HG03066 (cell line): ENCODE measurements around the gene MYBPC1.

Experiments used
- ATAC-seq: cut with Tn5 transposase; IDR thresholded peaks from one replicate; pipeline ENCODE4 v1.9.1; 2021; ENCODE audit warnings: low read depth; ENCODE audit not compliant: unreplicated experiment

The MYBPC1 gene

DNA sequence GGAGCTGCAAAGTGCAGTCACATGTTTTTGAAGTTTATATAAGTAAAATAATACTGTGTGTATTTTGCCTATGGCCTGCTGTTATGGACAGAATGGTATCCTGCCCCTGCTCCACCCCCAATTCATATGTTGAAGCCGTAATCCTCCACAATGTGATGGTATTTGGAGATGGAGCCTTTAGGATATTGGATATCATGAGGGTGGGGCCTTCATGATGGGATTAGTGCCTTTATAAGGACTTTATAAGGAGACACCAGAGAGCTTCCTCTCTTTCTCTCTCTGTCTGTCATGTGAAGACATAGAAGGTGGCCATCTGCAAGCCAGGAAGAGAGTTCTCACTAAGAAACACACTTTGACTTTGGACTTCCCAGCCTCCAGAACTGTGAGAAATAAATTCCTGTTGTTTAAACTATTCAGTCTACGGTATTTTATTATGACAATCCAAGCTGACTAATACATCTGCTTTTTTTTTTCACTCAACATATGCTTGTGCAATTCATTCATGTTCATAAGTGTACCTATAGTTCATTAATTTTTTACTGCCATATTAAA is 99.6 kb downstream of the MYBPC1 start:
- ATAC-seq: no peak

DNA sequence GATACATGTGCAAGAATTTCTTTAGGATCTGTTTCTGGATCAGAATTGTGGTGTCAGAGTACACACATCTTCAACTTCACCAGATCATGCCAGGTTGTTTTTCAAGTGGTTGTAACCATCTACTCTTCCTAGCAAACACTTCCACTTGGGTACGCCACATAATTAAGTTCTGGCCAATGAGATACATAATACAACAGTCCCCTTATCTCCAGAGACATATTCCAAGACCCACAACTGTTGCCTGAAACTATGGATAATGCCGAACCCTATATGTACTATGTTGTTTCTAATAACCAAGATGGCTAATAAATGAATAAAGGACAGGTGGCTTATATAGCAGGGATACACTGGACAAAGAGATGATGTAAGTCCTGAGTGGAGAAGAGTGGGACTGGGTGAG is 100.2 kb downstream of the MYBPC1 start:
- no peak for ATAC-seq

DNA sequence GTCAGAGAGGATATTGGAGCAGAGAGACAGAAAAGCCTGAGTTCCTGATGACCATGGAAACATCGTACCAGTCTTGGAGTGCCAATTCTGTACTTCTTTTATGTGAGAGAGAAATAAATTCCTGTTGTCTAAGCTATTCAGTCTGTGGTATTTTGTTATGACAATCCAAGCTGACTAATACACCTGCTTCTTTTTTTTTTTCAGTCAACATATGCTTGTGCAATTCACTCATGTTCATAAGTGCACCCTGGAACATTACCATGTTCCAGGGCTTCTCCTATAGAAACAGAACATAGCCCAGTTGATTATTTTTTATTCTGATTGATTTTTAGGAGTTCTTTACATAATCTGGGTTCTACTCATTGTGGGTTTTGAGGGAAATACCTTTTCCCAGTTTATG is 100.9 kb downstream of the MYBPC1 start:
- ATAC-seq: no peak

DNA sequence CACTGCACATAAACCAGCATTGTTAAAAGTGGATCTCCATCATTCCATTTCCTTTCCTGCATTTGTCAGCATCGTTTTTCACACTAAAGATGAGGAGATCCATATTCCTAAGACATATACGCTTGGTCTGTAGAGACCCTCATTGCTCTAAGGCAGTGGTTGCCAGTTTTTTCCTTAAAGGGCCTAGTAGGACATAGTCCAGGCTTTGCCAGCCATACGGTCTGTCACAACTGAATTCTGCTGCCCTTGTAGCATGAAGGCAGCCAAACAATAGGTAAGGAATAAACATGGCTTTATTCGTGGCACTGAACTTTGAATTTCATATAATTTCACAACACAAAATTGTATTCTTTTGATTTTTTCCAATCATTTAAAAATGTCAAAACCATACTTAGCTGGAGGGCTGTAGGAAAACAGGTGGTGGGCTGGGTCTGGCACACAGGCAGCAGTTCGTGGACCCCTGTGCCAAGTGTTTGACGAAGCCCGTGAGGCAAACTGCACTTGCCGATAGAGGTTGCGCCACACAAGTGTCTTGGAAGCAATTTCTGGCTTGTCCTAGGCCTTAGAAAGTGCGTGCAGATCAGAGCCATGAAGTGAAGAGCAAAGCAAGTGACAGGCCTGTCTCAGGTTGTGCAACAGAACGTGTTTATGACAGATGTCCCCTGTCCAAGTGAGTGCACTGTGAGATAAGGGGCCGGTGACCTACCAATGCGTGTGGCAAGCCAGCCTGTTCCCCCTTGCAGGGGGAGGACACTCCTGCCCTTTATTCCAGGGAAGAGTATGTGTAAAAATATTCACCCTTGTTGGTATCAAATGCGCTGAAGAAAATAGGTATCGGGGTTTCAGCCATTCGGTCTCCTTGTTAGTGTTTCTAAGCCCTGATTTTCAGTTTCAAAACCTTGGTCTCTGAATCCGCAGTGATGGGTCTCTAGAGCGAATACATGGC is 101.8 kb downstream of the MYBPC1 start:
- peak; percentile 36 for ATAC-seq

DNA sequence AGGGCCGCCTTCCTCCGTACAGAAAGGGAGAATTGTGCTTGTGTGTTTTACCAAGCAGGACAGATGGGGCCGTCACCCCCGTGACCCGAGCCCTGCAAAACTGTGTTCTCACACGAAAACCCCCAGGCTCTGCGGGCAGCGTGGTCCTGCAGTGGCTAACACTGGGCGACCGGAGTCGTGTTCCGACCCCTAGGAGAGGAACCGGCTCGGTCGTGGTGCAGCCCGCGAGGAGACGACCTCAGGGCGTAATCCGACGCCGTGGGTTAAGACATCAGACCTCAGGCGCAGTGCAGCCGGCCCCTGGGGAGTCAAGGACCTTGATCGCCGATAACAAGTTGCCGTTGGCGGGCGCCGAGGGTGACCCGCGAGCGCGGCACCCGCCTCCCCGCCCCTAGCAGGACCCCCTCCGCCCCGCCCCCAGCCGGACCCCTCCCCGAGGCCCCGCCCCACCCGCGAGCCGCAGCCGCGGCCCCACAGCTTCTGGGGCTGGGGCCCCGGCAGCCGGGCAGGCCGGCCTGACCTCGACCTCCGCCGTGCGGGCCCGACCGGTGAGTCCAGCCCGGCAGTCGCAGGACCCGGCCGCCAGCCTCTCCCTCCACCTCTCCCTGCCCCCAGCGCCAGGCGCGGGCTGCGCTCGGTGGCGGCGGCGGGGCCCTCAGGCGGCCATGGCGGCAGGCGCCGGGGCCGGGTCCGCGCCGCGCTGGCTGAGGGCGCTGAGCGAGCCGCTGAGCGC is 102.6 kb downstream of the MYBPC1 start, which contains the start of gene CHPT1:
TSS of gene CHPT1 (plus strand) at position 444 of the 733 bp plus-strand sequence. CDS start at position 666, 222 bp downstream.
- ATAC-seq: peak; percentile 57

DNA sequence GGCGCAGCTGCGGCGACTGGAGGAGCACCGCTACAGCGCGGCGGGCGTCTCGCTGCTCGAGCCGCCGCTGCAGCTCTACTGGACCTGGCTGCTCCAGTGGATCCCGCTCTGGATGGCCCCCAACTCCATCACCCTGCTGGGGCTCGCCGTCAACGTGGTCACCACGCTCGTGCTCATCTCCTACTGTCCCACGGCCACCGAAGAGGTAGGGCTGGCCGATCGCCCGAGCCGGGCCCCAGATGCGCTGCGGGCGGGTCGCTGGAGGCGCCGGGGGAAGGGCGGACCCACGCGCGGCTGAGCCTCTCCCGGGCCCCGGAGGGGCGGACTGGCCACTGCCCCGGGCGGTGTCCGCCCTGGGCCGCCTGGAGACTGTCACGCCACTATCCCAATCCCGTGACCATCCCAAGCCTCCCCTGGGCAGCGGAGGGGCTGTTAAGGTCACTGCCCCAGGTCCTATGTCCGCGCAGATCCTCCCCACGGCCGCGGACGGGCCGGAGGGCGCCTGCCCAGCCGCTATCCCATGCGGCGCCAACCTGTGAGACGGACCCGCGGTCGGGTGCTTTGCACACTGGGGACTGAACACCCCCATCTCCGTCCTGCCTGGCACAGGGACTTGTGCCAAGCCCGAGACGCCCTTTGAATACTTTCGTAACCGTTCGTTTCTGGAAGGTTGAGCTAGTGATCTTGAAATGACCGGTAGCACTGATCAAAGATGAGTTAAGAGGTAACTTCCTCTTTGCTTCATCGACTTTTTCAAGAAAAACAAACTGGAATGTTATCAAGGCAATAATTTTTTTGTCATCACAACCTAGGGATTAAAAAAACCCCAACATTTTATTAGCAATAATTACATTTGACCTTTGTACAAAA is 103.4 kb downstream of the MYBPC1 start:
- peak; percentile 31 for ATAC-seq

DNA sequence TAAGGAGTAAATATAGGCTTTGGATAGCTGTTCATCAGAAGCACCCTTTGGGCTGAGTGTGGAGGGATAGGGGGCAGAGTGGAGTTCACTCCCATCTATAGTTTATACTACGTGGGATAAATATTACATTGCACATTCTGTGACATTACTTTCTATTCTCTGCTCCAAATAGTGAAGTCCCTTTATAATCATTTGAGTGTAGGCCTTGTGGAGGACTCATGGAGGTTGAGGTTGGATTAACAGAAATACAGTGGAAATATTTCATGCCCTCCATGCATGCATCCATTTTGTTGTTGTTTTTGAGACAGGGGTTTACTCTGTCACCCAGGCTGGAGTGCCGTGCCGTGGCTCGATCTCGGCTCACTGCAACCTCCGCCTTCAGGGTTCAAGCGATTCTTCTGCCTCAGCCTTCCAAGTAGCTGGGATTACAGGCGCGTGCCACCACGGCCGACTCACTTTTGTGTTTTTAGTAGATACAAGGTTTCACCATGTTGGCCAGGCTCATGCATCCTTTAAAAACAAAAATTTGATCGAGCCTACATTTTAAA is 104.1 kb downstream of the MYBPC1 start:
- no peak for ATAC-seq

DNA sequence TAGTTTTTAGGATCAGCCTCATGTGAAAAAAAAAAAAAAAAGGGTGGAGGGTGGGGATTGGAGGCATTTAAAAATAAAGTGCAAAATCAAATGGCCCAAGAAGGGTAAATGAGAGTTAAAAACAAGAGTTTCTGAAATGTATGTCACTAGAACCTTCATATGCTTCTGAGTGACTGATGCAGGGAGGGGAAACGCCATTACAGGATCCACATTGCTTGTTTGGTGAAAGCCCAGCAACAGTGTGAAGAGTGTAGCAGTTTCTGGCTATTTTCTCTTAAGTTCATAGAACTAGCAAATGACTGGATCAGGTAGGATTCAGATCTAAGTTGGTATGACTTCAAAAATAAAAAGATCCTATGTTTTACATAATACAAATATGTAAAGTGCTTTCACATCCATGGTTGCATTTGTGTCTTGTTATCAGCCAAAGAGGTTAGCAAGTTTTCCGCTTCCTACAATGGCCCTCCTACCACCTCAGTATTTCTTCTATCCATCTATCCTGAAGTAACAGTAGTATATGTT is 105.6 kb downstream of the MYBPC1 start:
- ATAC-seq: no peak

DNA sequence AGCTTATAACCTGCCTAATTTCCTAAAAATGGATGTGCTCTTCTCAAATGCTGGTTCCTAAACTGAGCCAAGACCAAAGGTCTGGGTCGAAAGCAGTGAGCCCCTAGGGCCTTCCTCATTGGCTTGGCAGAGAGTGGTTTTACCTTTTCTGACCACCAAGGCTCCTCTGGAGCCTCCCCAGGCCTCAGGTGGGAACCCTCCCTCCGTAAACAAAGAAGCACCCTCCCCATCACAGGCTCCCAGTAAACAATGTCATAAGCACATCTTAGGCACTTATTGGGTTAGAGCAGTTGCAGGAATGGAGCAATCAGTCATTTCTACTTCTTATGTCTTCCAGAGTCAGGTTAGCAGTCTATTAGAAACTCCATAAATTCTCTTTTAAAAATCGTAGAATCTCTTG is 108.7 kb downstream of the MYBPC1 start:
- ATAC-seq: no peak

DNA sequence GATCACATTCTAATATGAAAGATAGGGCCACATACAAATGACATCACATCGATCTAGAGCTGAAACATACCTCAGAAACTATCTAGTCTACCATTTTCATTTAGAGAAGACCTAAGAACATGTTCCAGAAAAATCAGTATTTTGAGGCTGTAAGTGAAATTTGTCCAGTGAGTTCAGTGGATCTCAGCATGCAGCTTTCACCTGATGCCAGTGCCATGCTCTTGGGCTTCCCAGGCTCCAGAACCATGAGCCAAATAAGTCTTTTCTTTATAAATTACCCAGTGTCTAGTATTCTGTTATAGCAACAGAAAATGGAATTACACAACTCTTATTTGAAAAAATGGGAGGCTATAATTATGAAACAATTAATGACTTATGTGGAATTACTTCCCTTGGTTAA is 111.6 kb downstream of the MYBPC1 start:
- no peak for ATAC-seq

DNA sequence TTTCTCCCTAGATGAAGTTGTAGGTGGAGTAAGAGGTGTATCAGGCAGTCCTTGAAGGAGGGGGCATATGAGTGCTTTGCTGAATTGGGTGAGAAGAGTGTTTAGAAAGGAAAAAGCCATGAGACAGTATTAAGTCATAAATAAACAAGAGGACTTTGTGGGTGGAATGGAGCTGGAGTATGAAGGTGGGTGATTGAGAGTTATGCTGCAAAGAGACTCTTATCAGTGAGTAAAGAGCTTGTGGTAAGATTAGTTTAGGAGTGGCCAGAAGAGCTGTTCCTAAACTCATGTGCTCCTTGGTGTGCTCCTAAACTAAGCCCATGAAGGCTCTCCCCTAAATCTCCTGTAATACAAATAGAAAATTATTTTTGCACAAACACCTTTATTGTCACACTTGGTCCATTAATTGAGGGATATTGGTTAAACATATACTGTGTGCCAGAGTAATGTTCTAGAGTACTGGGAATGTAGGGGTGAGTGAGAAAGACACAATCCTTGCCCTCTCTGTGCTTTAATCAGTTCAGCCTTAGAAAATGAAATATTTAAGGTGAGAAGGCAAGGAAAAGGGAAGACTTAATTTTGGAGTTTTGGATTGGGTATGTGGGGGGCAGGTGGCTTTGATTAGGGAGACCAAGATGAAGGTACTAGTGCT is 112.5 kb downstream of the MYBPC1 start:
- no peak for ATAC-seq

DNA sequence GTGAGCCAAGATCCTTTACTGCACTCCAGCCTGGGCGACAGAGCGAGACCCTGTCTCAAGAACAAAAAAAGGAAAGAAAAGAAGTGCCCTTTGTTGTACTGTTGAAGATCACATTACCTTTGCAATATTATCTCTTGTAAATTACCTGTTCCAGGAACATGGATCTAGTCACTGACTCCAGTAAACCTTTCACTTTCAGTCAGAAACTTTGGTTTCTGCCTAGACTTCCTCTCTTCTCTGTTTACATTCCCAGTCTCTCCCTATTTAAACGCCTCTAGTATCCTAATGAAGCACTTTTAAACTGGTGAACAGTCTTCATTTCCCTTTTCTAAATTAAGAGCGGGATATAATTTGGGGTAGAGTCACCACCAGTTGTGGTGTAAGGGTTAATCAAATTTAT is 115.5 kb downstream of the MYBPC1 start:
- ATAC-seq: no peak

DNA sequence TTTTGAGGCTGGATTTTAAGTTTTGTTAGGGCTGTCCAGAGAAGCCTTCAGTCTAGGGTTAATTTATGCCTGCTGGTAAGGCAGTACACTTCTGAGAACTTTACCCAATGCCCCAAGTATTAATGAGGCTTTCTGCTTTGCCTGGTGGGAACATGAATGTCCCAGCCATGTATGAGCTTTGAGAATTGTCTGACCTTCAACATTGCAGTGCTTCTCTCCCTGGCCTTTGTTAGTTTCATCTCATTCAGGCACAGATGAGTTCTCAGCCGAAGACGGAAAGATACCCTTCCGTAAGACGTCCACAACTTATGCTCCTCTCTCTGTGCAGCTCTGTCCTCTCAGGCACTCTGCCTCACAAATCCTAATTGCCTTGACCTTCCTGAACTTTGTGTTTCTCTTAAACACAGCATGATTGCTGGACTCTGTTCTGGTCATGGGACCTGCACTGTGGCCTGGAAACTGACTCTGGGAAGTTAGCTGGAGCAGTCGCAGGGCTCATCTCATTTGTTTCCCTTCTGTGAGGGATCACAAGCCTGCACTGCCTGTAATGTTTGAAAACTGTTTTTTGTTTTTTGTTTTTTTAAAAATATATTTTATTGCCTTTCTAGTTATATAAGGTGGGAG is 118.4 kb downstream of the MYBPC1 start:
- ATAC-seq: no peak

DNA sequence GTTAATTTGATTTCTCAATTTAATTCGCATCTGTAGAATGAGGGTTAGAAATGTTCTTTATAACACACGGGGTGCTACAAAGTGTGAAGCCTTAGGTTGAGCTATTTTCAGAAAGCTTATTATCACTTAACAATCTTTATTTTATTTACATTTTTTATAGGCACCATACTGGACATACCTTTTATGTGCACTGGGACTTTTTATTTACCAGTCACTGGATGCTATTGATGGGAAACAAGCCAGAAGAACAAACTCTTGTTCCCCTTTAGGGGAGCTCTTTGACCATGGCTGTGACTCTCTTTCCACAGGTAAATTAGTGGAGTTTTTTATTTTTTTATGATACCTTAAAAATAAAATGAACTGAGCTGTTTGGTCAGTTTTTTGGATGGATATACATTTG is 119.2 kb downstream of the MYBPC1 start:
- ATAC-seq: no peak

DNA sequence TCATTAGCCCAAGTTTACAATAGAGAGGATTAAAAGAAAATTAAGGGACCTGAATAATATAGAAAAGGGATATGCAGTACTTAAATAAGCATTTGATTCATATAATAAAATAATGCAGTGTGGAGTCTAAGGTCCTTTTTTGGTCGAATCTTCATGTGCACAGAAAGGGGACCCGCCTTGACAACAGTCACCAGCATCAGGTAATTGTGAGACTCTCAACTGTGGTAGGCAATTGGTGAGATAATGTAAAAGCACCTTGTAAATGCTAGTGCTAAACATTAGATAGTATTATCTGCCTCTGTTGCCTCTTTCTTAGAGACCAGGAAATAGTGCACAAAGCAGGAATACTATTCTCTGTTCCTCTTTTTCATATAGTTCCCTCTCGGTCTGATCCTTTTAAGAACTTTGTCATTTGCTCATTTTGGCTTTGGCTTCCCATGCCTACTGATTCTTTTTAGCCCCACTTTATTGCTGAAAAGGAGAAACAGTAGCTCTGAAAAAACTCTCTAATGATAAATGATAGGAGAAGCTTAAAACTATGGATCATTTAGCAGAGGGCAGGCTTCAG is 120.2 kb downstream of the MYBPC1 start:
- no peak for ATAC-seq

DNA sequence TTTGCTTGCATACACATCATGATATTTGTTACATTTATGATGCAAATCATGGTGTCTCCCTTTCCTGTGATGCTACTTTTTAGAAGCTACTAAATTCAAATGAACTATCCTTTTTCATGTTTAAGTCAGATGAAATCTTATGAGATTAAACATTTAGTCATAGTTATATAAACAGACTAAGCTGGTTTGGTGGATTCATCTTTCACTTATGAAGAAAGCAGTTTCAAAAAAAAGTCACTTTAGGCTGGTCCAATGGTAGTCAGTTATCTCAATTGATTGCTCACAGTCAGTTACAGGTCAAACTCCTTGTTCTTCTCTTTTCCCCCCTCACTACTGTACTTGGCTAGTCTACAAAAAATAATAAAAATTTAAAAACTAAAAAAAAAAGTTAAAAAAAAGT is 124.8 kb downstream of the MYBPC1 start:
- ATAC-seq: no peak

DNA sequence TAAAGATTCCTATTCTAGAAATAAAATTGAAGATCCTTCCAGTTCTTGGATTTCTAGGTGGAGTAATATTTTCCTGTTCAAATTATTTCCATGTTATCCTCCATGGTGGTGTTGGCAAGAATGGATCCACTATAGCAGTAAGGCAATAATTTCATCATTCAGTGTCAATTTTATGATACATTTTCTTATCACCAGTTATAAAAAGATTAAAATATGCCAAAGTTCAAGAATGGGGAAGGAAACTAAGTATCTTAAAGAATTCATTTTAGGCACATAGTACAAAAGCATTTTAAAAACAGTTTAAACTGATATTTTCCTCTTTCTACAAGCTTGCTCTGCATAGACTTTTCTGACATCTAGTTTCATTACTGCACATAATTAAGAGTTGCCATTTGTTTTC is 125.3 kb downstream of the MYBPC1 start:
- no peak for ATAC-seq

DNA sequence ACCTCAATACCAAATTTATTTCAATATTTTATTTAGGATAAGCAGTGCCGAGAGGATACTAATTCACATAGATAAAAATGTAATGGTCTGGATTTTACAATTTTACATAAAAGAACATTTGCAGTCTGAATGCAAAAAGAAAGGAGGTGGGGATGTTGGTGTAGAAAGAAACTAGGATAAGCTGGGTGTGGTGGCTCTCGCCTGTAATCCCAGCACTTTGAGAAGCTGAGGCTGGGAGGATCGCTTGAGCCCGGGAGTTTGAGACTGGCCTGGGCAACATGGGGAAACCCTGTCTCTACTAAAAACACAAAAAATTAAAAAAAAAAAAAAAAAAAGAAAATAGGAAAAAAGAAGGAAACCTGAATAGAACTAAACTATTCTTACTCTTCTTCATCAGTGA is 127.6 kb downstream of the MYBPC1 start:
- ATAC-seq: no peak

DNA sequence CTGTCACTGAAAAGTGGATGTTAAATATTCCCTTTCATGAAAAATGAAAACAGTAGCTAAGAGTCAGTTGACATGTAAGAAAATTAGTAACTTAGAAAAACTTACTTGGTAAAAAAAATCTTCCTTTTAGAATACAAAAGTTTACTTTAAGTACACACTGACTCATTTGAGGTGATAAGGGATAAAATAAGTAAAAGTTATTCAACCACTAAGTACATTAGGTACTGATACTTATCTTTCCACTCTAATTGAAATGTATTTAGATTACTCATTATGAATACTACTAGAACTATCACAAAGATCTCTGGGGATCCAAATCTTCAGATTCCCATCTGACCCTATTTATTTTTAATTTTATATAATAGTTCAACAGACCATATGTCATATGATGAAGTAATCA is 132.3 kb downstream of the MYBPC1 start:
- no peak for ATAC-seq
